Bronchial epithelial cell (primary cell): ENCODE data around the gene GAL. TPM values are rescaled to one million over a fixed set of nuclear protein-coding genes. Genes with fewer than 3 reads are reported as not detected.

Experiments used
- DNase-seq: peaks from one replicate; pipeline ENCODE4 v3.0.0-alpha.2; 2010; ENCODE audit warnings: low read depth
- FAIRE-seq: peaks from 2 replicates; lab custom pipeline; 2011; peaks lifted over from hg19 to GRCh38; lab: Jason Lieb, UNC
- H3K27me3 ChIP-seq: 2 replicates; pipeline ENCODE4 v1.5.1; 2011; ENCODE audit warnings: low read length; ENCODE audit not compliant: control insufficient read depth, insufficient read depth
- H3K36me3 ChIP-seq: 2 replicates; pipeline ENCODE4 v1.5.1; 2011; ENCODE audit warnings: low read length; ENCODE audit not compliant: control insufficient read depth, insufficient read depth
- H3K4me3 ChIP-seq: 2 replicates; pipeline ENCODE4 v1.5.1; 2011; ENCODE audit warnings: mild to moderate bottlenecking, low read depth, low read length, control low read depth
- total RNA-seq: library from RNA; depleted of rRNA; stranded (reverse); fragments of >200 nt; gene quantifications from 2 replicates; pipeline ENCODE4 v1.2.1, GENCODE V29; 2014
- TF ChIP-seq, protein P1 (sequence below): IDR thresholded peaks from 2 replicates; pipeline ENCODE4 v1.5.1; 2011; ENCODE audit warnings: mild to moderate bottlenecking, moderate library complexity, low read length, control low read depth, inconsistent platforms; ENCODE audit not compliant: insufficient read depth, severe bottlenecking

GAL gene
- total RNA-seq, 1 donor from 2014 or later, result 0.53 TPM

- no peaks in the 10 kb centered on the region for H3K27me3 ChIP-seq
- H3K4me3 ChIP-seq, result no peak overlapping the region
- TF ChIP-seq, protein P1, sequence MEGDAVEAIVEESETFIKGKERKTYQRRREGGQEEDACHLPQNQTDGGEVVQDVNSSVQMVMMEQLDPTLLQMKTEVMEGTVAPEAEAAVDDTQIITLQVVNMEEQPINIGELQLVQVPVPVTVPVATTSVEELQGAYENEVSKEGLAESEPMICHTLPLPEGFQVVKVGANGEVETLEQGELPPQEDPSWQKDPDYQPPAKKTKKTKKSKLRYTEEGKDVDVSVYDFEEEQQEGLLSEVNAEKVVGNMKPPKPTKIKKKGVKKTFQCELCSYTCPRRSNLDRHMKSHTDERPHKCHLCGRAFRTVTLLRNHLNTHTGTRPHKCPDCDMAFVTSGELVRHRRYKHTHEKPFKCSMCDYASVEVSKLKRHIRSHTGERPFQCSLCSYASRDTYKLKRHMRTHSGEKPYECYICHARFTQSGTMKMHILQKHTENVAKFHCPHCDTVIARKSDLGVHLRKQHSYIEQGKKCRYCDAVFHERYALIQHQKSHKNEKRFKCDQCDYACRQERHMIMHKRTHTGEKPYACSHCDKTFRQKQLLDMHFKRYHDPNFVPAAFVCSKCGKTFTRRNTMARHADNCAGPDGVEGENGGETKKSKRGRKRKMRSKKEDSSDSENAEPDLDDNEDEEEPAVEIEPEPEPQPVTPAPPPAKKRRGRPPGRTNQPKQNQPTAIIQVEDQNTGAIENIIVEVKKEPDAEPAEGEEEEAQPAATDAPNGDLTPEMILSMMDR, result no peak
- no peaks in the 10 kb centered on the region for H3K36me3 ChIP-seq
- DNase-seq, result no peak
- peak; percentile 60 for FAIRE-seq
These were observed 26.8 kb downstream of the GAL start for GRCh38 chr11:68711114-68711513.

DNA sequence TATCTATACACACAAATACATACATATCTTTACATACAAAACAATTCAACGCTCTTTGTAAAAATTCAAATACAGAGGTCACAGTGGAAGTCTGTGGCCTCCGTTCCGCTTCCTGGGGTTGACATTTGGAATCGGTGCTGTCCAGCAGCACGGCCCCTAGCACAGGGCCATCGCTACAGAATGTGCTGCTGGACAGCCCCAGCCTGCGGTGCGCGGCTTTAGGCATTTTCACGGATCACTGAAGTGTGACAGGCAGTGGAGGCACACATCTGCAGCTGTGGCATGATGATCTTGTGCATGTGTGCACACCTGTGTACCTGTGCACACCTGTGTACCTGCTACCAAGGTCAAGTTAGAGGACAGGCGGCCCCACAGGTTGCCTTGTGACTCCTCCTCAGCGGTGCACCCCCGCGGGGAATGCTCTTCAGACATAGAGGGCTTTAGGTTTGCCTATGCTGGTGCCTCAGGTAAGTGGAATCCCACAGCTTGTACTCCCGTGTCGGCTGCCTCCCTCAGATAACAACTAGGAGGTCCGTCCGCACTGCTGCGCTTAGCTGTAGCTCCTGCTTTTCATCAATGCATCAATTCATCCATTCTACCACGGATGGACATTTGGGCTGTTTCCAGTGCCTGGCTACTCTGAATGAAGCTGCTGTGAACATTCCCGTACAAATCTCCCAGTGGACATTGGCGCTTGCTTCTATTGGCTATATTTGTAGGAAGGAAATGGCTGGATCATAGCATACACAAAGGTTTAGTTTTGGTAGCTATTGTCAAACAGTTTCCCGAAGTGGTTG is 29.9 kb downstream of the GAL start:
- TF ChIP-seq, protein P1, result no peak
- peak; percentile 36 for FAIRE-seq
- Histone ChIP-seq H3K36me3 (no peaks in the 10 kb centered on the region), H3K4me3 (no peak overlapping the region), H3K27me3 (no peaks in the 10 kb centered on the region)
- no peak for DNase-seq

GRCh38 chr11:68715456-68716122 is 31.2 kb downstream of the GAL start:
- Histone ChIP-seq H3K4me3 (no peak overlapping the region), H3K36me3 (no peaks in the 10 kb centered on the region), H3K27me3 (no peaks in the 10 kb centered on the region)
- DNase-seq (no peak), FAIRE-seq (no peak)
- TF ChIP-seq, protein P1, result no peak

DNA sequence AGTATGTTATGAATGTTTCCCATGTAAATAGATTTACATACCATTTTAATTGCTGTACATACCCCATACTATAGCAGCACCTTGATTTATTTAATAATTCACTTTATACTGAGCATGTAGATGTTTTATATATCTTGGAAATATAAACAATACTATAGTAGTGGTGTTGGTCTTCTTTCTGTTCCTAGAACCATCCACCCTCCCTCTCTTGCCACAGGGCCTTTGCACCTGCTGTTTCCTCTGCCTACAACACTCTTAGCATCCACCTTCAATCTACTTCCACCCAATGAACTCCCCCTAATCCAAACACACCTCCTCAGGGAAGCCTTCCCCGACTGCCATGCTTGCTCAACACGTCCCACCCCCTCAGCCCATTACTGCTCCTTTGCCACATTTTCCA is 36.7 kb downstream of the GAL start:
- TF ChIP-seq, protein P1, result no peak
- H3K4me3 ChIP-seq, result no peak overlapping the region
- no peaks in the 10 kb centered on the region for H3K36me3 ChIP-seq
- H3K27me3 ChIP-seq, result peaks cover 1% of the 10 kb centered on the region
- no peak for FAIRE-seq
- no peak for DNase-seq

DNA sequence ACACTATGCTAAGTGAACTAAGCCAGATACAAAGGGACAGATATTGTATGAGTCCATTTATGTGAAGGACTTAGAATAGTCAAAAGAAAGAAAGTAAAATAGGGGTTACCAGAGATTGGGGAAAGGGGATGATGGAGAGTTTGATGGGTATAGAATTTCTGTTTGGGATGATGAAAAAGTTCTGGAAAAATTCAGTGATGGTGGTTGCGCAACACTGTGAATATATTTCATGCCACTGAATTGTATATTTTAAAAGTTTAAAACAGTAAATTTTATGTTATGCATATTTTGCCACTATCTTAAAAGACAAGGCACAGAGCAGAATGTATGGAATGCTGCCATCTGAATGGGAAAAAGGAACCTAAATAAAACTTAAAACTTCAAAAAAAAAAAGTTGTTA is 37.8 kb downstream of the GAL start:
- FAIRE-seq, result no peak
- Histone ChIP-seq H3K36me3 (no peaks in the 10 kb centered on the region), H3K4me3 (no peak overlapping the region), H3K27me3 (peaks cover 1% of the 10 kb centered on the region)
- TF ChIP-seq, protein P1, result no peak
- no peak for DNase-seq
